HG03432 (cell line): Measurements from ENCODE around the gene UBA5.

ENCODE experiments used
- ATAC-seq: cut with Tn5 transposase; IDR thresholded peaks from one replicate; pipeline ENCODE4 v1.9.1; 2021; ENCODE audit warnings: mild to moderate bottlenecking, moderate library complexity; ENCODE audit not compliant: unreplicated experiment

UBA5 gene

DNA sequence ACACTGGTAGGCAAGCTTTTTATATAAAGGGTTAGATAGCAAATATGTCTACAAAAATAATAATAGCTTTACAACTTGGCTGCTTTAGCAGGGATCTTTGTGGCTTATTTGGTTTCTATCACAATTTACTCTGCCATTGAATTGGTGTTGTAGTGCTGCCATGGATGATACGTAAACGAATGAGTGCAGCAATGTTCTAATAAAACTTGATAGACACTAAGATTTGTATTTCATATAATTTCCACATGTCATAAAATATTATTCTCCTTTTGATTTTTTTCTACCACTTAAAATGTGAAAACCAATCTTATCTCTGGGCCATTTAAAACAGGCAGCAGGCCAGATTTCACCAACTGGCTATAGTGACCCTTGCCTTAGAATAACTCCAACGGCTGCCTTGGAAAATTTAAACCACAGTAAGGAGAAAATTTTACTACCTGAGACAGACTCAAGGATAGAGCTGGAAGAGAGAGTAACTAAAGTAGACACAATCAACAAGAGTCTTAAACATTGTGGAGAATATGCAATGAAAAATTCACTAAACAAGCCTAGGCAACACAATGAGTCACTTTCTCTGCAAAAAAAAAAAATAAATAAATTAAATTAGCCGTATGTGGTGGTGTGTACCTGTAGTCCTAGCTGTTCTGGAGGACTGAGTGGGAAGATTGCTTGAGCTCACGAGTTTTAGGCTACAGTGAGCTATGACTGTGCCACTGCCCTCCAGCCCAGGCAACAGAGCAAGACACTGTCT, 54.0 kb downstream of the UBA5 start:
- no peak for ATAC-seq

DNA sequence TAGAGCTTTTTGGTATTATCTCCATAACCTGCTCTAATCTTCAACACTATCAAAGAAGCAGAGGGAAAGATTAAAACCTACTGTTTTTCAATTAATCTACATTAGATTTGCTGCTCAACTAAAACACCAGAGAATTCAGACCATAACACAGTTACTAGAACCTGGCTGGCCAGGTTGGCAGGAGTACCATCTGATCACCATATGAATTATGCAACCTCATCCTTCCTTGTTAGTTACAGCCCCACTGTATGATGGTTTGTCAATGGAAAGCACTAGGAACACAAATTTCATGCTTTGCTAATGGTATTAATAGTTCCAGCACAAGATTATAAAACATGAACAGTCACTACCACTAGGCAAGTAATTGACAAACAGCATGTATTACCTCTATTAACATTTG, 56.2 kb downstream of the UBA5 start:
- ATAC-seq, result no peak

- no peak for ATAC-seq
These were observed 60.1 kb downstream of the UBA5 start for GRCh38 chr3:132720228-132720627.

DNA sequence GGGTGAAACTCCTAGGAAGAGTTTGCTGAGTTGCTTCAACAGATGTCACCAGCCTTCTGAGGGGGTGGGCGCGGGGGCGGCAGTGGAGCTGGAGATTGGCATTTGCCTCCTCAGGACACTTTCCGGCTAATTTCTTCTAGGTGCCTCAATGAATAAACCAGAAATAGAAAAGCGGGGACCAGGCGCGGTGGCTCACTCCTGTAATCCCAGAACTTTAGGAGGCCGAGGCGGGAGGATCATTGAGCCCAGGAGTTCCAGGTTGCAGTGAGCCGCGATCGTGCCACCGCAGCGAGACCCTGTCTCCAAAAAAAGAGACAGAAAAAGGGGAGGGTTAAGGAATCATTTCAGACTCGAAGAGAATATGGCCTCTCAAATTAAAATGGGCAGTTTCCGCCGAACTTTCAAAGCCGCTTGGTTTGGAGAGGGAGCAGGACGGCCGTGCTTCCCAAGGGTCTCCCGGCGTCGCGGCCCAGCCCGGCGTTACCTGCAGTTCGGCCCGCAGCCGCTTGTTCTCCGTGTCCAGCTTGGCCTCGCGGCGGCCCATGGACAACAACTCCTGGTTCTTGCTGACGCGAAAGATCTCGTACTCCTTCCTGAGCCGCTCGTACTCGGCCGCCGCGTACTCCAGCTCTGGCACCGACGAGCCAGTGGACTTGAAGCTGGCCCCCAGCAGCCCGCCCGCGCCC, 61.5 kb downstream of the UBA5 start:
- peak; percentile 32 for ATAC-seq

- ATAC-seq, result peak; percentile 88
These were observed 62.3 kb downstream of the UBA5 start, which contains the start of gene NPHP3 for GRCh38 chr3:132722165-132723023. Gene NPHP3 (minus strand): TSS chr3:132722409. CDS start chr3:132722355, 54 bp downstream.

DNA sequence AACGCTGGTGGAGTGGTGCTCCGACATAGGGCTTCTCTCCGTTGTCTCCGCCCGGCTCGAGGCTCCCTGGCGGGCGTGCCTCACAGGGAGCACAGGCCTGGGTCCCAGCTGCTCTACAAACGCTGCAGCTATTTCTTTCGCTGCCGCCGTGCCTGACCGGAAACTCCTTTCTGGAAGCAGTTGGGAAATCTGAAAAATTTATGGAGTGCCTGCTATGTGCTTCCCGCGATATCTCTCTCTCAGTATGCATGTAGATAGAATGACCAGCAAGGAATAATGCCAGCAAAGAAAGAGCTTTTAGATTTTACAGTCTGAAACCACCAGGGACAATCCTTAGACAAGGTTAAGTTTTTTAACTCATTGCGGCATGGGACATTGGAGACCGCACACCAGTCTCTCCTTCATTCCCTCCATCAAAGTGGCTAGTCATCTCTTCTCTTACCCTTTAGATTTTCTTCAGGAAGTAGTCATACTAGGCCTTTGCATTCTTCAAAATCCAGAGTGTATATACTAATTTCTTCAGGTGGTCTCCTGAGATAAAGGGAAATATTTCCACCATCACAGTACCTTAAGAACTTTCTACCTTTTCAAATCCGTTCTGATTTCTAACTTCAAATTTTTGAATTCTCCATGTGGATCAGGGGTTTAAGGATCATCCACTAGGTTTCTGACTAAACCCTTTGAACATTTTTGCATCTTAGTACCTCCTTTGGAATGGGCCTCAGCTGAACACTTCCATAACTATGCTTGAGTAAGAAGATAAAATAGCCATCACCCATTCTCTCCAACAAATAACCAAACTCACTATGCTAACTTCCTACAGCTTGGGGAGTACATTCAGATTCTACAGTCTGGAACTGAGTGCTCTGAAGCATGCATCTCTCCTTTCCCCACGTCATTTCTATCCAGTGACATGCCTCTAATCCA, 63.2 kb downstream of the UBA5 start:
- peak; percentile 1 for ATAC-seq

DNA sequence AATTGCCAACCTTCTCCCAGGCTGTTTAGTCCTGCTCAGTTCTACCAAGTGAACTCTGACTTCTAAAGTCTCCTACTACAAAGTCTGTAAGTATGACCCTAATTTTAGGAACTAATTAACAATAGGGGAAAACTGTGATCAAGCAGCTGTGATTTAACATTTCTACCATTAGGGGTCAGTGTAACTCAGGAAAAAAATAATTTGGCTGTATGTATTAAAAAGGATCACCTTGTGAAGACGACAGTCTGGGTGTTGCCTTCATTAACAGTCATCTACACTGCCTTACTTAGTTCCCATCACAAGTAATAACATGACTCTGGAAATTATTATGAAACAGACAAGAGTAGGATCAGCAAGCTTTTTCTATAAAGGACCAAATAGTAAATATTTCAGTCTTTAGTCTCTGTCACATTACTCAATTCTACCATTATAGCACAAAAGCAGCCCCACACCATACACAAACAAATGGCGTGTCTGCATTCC, 66.3 kb downstream of the UBA5 start:
- ATAC-seq, result no peak
